A172 (cell line): ENCODE results near the gene XPC. TPM values are rescaled to one million over a fixed set of nuclear protein-coding genes. Genes with fewer than 3 reads are reported as not detected.
"Not testable (repeated sequence)": the region's sequence is repeated elsewhere in the genome, so short reads cannot be mapped to it uniquely, and the experiment has no call there.

Source experiments
- DNase-seq: peaks from one replicate; pipeline ENCODE4 v3.0.0-alpha.2; 2015; ENCODE audit warnings: low spot score
- total RNA-seq: library from RNA; depleted of rRNA; stranded (reverse); fragments of >200 nt; shearing (Covaris generic); gene quantifications from 2 replicates; pipeline ENCODE4 v1.2.3, GENCODE V29; 2014; rRNA removed

Gene XPC
- total RNA-seq, 1 experiment from 2014 or later = 32.2 TPM

DNA sequence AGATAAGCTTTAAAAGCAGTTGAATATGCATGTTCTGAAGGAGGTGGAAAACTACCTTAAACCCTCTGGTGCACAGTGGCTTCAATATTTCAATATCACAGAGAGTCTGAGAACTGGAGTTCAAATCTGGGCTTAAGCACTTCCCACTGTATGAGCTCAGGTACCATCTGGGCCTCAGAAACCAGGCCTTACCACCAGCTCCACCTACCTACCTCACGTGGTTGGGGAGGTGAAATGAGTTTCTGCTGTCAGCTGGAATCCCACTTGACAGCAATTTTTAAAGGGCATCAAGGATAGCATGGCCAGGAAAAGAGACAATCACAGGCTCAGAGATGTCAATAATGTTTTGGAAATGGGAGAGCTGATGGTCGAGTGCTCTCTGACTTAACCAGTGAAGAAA, 58.8 kb downstream of the XPC start:
- DNase-seq = no peak

DNA sequence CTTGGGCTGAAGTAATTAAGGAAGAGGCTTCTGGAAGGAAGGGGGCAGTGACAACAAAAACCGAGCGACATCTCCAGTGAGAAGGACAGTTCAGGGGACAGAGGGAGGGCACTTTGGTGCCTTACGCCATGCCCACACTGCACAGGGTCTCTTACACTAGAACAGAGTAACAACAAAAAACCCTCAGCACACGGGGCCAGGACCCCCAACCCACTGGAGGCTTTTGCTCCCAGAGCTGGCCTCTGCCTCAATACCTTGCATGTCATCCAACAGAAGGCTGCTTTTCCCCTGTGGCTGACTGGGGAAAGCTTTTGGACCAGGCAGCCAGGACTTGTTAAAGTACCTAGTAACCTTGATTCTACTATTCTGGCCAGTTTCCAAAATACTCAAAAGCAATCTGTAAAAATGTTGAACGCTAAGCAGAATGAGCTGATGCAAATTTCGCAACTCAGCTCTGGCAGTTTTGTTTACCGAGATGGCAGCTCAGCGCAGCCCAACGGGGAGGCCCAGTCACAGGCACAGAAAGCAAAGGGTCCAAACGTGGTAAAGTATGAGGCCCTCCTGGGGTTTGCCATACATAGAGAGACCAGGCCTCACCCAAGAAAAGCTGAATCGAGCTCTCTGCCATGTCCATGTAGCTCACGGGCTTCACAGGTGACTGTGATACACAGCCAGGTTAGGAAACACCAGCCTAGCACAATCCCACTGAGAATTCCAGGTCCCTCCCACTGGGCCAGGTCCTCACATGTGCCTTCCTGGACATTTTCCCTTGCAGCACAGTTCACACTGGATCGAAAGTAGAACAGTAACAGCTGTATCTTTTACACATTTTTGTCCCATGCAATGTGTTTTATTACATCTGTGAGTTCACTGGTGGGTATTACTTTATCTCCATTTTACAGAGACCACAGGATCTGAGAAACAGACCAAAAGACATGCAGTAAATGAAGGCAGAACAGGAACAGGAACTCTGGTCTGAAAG, 59.7 kb downstream of the XPC start:
- DNase-seq = no peak

DNA sequence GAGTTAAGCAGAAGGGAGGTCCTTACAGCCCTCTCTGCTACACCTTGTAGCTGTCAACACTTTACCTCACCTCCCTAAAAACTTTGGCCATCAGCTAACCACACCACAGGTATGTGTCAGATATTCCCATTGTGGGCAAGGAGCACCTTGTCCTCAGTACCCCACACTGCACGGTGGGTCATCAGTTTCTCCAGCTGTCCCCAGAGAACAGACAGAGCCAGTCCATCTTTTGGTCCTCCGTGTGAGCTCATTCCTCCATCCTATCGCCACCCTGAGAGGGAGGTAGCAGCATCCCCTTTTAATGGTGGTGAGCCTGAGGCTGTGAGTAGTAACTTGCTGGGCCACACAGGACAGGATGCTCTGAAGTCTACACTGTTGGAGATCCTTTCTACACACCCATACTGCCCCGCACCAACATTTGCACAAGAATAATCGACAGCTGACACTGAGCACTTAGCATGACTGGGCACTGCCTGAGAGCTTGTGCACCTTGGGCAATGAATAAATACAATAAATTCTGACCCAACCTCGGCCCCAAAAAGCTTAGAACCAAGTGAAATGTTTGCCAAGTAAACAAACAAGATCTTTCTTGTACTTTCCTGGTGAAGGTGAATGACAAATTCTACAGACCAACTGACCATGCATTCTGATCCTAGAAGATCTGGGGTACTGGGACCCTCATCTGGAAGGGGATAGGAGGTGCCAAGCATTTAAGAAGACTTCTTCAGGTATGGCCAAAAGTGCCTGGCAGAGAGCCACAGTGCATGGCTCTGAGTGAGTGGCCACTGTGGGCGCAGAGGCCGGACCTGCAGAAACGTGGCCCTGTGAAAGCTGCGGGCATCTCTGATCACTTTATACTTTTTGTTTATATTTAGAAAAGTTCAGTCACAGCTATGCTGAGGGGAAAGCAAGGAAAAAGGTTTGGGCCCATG, 60.7 kb downstream of the XPC start:
- no peak for DNase-seq

DNA sequence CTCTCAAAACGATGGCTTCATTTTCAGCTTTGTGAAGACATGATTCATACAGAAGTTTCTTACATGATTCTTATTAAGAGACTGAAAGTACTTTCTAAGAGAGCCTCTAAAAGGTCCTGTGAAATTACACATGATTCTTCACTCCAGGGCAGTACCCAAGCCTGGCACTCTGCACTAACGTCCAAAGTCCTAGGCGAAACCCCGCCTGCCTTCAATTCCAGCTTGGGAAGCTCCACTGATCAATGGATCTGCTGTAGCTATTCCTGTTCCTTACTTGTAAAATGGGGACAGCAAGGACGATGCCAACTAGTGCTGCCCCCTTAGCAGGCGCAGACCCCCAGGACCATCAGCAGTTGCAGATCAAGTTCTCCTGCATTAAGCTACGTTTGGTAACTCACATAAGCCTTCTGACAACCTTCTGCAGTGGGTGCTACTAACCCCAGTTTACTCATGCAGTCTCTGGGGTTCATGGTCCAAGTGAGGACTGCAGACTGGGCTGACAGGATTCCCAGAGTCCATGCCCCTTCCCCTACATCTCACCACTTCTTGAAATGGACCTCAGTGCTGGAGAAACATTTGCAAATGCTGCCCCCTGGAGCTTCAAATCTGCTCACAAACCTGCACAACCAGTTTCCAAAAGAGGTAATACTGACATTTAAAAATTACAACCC, 64.3 kb downstream of the XPC start:
- no peak for DNase-seq

DNA sequence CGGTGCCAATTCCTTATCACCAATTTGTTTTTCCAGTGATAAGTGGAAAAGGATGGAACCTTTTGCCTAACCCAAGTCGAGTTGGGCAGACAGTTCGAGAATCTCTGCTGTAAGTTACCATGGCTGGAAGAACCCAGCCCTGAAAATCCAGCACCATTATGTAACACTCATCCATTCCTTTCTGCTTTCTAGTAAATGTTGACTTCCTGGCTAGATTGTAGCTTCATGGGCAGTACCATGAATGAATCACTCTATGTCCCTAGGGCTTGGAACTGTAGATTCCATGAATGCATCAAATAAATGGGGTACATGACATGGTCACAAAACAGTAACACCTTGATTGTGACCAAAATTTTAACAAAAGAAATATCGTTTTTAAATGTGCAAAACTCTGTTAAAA, 67.7 kb downstream of the XPC start:
- DNase-seq = no peak

DNA sequence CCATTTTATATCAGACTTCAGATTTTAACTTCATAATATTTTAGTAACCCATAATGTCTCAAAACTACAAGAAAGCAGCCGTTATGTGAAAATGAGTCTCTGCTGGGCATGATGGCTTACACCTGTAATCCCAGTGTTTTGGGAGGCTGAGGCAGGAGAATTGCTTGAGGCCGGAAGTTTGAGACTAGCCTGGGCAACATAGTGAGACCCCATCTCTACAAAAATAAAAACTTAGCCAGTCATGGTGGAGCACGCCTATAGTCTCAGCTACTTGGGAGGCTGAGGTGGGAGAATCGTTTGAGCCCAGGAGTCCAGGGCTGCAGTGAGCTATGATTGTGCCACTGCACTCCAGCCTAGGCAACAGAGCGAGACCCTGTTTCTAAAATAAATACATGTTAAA, 68.6 kb downstream of the XPC start:
- not testable (repeated sequence) for DNase-seq

DNA sequence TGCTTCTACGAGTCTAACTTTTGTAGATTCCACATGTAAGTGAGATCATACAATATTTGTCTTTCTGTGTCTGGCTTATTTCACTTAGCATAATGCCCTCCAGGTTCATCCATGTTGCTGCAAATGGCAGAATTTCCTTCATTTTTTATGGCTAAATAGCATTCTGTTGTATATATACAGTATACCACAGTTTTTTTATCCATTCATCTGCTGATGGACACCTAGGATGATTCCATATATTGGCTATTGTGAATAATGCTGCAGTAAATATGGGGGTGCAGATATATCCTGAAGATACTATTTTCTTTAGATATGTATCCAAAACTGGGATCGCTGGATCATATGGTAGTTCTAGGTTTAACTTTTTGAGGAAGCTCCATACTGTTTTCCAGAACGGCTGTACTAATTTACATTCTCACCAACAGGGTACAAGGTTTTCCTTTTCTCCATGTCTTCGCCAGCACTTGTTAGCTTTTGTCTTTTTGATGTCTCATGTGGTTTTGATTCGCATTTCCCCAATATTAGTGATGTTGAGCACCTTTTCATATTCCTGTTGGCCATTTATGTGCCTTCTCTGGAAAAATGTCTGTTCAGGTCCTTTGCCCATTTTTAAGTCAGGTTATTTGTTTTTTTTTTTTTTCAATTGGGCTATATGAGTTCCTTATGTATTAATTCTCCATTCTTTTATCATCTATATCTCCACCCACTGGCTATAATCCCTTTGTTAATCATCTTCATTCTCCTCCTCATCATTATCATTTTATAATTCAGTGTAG, 80.6 kb downstream of the XPC start:
- DNase-seq = no peak

DNA sequence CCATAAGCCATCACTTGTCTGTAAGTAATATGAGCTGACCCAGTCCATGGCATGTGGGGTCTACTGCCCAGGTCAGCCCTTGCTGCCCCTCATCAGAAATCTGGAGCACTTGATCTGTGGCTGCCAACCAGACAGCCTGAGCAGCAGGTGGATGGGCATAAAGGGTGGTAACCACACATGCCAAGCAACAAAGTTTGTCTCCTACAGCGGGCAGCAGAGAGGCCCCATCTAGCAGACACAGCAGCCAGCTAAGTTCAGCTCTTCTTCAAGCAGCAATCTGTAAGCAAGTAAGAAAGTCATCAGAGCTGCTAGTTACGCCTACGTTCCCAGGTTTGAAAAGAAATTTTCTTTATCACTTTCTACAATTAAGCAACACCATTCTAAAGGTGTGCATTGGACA, 81.7 kb downstream of the XPC start:
- no peak for DNase-seq

Other genes starting within 250 kb of the XPC start
- gene CHCHD4, start 53.7 kb downstream of the XPC start, total RNA-seq = 45.3 and 48.5 TPM in 2 replicates
- 117 and 132 TPM in 2 replicates for gene TMEM43, start 53.5 kb downstream of the XPC start, total RNA-seq
- 45.3 and 49.4 TPM in 2 replicates for gene LSM3, start 216 bp upstream of the XPC start, total RNA-seq
- gene SLC6A6, start 224.0 kb upstream of the XPC start, total RNA-seq = 26.0 and 34.2 TPM in 2 replicates